ENCODE results near the gene MRPL10.
A peak's percentile ranks its signal among the peaks of the same experiment; 100 is the strongest.

MRPL10 gene

GRCh38 chr17:47831003-47831933 is at the start of gene MRPL10, which contains the start of gene LRRC46:
Gene MRPL10 (minus strand): TSS chr17:47831541. CDS start chr17:47831511, 30 bp downstream.
Gene LRRC46 (plus strand): TSS chr17:47831670. CDS start chr17:47831990, 320 bp downstream.
- peak; percentile 93 for DNase-seq (ENCODE audit: low spot score)
- Histone ChIP-seq H3K27ac (peak within 1 kb of the TSS; percentile 45 to 80), H3K4me3 (peak within 1 kb of the TSS; percentile 74)
- TF ChIP-seq, protein P1, sequence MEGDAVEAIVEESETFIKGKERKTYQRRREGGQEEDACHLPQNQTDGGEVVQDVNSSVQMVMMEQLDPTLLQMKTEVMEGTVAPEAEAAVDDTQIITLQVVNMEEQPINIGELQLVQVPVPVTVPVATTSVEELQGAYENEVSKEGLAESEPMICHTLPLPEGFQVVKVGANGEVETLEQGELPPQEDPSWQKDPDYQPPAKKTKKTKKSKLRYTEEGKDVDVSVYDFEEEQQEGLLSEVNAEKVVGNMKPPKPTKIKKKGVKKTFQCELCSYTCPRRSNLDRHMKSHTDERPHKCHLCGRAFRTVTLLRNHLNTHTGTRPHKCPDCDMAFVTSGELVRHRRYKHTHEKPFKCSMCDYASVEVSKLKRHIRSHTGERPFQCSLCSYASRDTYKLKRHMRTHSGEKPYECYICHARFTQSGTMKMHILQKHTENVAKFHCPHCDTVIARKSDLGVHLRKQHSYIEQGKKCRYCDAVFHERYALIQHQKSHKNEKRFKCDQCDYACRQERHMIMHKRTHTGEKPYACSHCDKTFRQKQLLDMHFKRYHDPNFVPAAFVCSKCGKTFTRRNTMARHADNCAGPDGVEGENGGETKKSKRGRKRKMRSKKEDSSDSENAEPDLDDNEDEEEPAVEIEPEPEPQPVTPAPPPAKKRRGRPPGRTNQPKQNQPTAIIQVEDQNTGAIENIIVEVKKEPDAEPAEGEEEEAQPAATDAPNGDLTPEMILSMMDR (IDR thresholded peaks at IDR 0.05): no peak

GRCh38 chr17:47879776-47880454 is 48.6 kb upstream of the MRPL10 start:
- DNase-seq (ENCODE audit: low spot score): no peak
- TF ChIP-seq, protein P1 (IDR thresholded peaks at IDR 0.05): no peak
- Histone ChIP-seq H3K27ac (no peak overlapping the region), H3K4me3 (no peak overlapping the region)

DNA sequence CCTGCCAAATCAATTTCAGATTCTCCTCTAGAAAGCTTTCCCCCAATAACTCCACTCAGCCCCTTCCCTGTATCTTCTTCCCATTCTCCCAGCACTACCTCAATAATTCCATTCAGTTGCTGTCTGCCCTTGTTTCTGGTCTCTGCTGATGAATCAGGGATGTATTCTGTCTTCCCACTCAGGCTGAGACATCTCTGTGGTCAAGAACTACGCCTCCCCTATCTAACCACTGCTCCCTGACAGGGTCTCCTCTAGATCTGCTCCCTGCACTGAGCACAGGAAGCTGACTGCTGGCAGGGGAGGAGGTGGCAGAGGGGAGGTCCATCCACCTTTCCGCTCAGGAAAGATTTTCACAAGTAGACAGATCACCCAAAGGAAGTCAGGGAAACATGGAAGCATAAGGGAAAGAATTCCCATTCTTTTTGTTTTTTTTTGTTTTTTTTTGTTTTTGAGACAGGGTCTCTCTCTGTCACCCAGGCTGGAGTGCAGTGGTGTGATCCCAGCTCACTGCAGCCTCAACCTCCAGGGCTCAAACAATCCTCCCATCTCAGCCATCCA is 47.8 kb upstream of the MRPL10 start:
- Histone ChIP-seq H3K4me3 (no peak overlapping the region), H3K27ac (no peak overlapping the region)
- TF ChIP-seq, protein P1 (IDR thresholded peaks at IDR 0.05): no peak
- DNase-seq (ENCODE audit: low spot score): no peak

DNA sequence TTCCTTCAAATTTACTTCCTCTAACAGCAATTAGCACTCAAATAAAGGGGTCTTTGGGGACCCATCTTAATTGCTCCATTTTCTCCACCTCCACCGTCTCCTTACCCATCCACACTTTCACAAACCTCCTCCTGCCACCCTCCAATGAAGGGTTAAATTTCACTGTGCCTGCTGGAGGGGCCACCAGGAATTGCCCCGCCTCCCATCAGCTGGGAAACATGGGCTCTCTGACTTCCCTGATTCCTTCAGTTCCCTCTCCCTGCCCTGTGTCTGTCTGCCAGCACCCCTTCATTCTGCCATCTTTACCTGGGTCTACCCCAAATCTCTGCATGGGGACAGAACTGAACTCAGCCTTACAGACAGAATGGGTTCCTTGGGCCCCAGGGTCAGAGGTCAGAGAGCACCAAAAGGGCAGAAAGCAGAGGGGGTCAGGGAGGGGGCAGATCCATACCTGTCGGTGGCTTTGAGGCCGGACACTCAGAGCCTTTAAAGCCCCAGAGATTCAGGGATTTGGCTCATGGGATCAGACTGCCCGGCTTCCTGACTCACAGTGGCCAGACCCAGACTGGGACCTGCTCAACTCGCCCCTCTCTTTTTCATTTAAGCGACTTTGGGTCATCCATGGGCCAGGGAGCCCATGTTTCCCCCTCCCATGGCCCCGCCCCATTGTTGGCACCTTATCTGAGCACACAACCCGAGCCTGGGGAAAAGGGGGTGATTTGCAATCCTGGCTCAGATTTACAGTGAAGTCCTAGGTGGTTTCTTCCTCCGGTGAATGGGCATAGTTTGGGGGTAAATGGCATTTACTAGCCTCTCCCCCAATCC is 47.1 kb upstream of the MRPL10 start:
- DNase-seq (ENCODE audit: low spot score): no peak
- no peak overlapping the region for H3K27ac ChIP-seq
- no peak overlapping the region for H3K4me3 ChIP-seq
- TF ChIP-seq, protein P1 (IDR thresholded peaks at IDR 0.05): no peak

DNA sequence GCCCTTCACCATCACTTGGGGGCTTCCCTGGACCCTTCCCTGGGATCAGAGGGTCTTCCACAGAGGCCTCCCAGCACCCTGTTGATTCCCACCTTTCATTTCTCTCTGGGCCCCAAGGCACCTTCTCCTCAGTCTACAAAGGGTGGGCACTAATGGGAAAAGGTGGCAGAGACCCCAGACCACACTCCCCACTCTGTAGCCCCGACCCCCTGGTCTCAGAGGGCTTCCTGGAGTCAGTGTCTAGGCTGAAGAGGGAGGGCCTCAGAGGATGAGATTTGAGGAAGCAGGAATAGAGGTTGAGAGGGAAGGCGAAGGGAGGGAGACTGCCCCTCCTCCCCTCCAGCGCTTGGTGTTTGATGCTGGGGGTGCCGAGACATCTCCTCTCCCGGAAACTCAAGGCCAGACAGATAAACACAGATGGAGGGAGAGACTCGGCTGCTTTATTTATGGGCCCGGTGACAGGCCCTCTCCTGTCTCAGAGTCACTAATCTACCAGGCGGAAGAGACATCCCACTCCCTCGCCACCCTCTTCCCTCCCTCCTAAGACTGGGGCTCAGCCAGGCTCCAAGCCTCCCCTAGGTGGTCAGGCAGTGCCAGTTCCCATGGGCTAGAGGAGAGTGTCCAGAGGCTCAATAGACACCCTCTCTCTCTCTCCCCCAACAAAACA is 46.2 kb upstream of the MRPL10 start:
- TF ChIP-seq, protein P1 (IDR thresholded peaks at IDR 0.05): no peak
- DNase-seq (ENCODE audit: low spot score): no peak

More for the DNA sequence above, 46.2 kb upstream of the MRPL10 start:
- H3K4me3 ChIP-seq: no peak overlapping the region
- H3K27ac ChIP-seq: no peak overlapping the region

Data from coronary artery (tissue), 2 donors.